Measurements from ENCODE around the gene WDR93.

- TF ChIP-seq, protein P1, sequence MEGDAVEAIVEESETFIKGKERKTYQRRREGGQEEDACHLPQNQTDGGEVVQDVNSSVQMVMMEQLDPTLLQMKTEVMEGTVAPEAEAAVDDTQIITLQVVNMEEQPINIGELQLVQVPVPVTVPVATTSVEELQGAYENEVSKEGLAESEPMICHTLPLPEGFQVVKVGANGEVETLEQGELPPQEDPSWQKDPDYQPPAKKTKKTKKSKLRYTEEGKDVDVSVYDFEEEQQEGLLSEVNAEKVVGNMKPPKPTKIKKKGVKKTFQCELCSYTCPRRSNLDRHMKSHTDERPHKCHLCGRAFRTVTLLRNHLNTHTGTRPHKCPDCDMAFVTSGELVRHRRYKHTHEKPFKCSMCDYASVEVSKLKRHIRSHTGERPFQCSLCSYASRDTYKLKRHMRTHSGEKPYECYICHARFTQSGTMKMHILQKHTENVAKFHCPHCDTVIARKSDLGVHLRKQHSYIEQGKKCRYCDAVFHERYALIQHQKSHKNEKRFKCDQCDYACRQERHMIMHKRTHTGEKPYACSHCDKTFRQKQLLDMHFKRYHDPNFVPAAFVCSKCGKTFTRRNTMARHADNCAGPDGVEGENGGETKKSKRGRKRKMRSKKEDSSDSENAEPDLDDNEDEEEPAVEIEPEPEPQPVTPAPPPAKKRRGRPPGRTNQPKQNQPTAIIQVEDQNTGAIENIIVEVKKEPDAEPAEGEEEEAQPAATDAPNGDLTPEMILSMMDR (IDR thresholded peaks at IDR 0.05; ENCODE audit: low read depth, low read length): no peak
- TF ChIP-seq, protein P2, sequence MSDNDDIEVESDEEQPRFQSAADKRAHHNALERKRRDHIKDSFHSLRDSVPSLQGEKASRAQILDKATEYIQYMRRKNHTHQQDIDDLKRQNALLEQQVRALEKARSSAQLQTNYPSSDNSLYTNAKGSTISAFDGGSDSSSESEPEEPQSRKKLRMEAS (IDR thresholded peaks at IDR 0.05; ENCODE audit: low read depth, low read length): no peak
Measured at GRCh38 chr15:89758283-89758682, 67.7 kb downstream of the WDR93 start.
